ENCODE data around the gene CHRFAM7A.
"Not testable (repeated sequence)": the region's sequence is repeated elsewhere in the genome, so short reads cannot be mapped to it uniquely, and the experiment has no call there.

Gene CHRFAM7A

GRCh38 chr15:30315704-30316103, 77.6 kb downstream of the CHRFAM7A start:
- DNase-seq (ENCODE audit: low spot score) = not testable (repeated sequence)

- DNase-seq (ENCODE audit: low spot score) = not testable (repeated sequence)
Measured at GRCh38 chr15:30310575-30310974, 82.8 kb downstream of the CHRFAM7A start.

Measured in hepatic stellate cell (primary cell).